ENCODE data around the gene PTGES.
A peak's percentile ranks its signal among the peaks of the same experiment; 100 is the strongest.
"Not testable (repeated sequence)": the region's sequence is repeated elsewhere in the genome, so short reads cannot be mapped to it uniquely, and the experiment has no call there.

The PTGES gene

GRCh38 chr9:129773262-129774048 lies 20.6 kb upstream of the PTGES start:
- peak in 1 of 2 donors; percentile 5 for DNase-seq (ENCODE audit: low read depth in 2 of 2, low spot score in 1 of 2)

GRCh38 chr9:129770741-129771140 lies 17.9 kb upstream of the PTGES start:
- no peak for DNase-seq (ENCODE audit: low read depth in 2 of 2, low spot score in 1 of 2)

GRCh38 chr9:129769669-129770068 lies 16.8 kb upstream of the PTGES start:
- no peak for DNase-seq (ENCODE audit: low read depth in 2 of 2, low spot score in 1 of 2)

GRCh38 chr9:129768486-129768885 lies 15.6 kb upstream of the PTGES start:
- DNase-seq (ENCODE audit: low read depth in 2 of 2, low spot score in 1 of 2) = no peak

- no peak for DNase-seq (ENCODE audit: low read depth in 2 of 2, low spot score in 1 of 2)
These were observed 13.0 kb upstream of the PTGES start for GRCh38 chr9:129765764-129766317.

GRCh38 chr9:129762985-129763926 lies 10.4 kb upstream of the PTGES start:
- DNase-seq (ENCODE audit: low read depth in 2 of 2, low spot score in 1 of 2) = no peak

- DNase-seq (ENCODE audit: low read depth in 2 of 2, low spot score in 1 of 2) = not testable (repeated sequence)
These were observed 9.6 kb upstream of the PTGES start for GRCh38 chr9:129762370-129762984.

- no peak for DNase-seq (ENCODE audit: low read depth in 2 of 2, low spot score in 1 of 2)
These were observed 9.1 kb upstream of the PTGES start for GRCh38 chr9:129761901-129762369.

GRCh38 chr9:129761293-129761900 lies 8.6 kb upstream of the PTGES start:
- no peak for DNase-seq (ENCODE audit: low read depth in 2 of 2, low spot score in 1 of 2)

- not testable (repeated sequence) for DNase-seq (ENCODE audit: low read depth in 2 of 2, low spot score in 1 of 2)
These were observed 7.9 kb upstream of the PTGES start for GRCh38 chr9:129760784-129761183.

GRCh38 chr9:129759804-129760502 lies 7.1 kb upstream of the PTGES start:
- no peak for DNase-seq (ENCODE audit: low read depth in 2 of 2, low spot score in 1 of 2)

- no peak for DNase-seq (ENCODE audit: low read depth in 2 of 2, low spot score in 1 of 2)
These were observed 6.5 kb upstream of the PTGES start for GRCh38 chr9:129759319-129759718.

- no peak for DNase-seq (ENCODE audit: low read depth in 2 of 2, low spot score in 1 of 2)
These were observed 4.2 kb upstream of the PTGES start for GRCh38 chr9:129757045-129757444.

- no peak for DNase-seq (ENCODE audit: low read depth in 2 of 2, low spot score in 1 of 2)
These were observed 3.3 kb upstream of the PTGES start for GRCh38 chr9:129756191-129756590.

GRCh38 chr9:129755151-129755550 lies 2.3 kb upstream of the PTGES start:
- no peak for DNase-seq (ENCODE audit: low read depth in 2 of 2, low spot score in 1 of 2)

- no peak for DNase-seq (ENCODE audit: low read depth in 2 of 2, low spot score in 1 of 2)
These were observed 721 bp downstream of the PTGES start for GRCh38 chr9:129751841-129752801.

- no peak for DNase-seq (ENCODE audit: low read depth in 2 of 2, low spot score in 1 of 2)
These were observed 2.7 kb downstream of the PTGES start for GRCh38 chr9:129750013-129750638.

GRCh38 chr9:129749575-129749974 lies 3.3 kb downstream of the PTGES start:
- DNase-seq (ENCODE audit: low read depth in 2 of 2, low spot score in 1 of 2) = no peak

- DNase-seq (ENCODE audit: low read depth in 2 of 2, low spot score in 1 of 2) = not testable (repeated sequence)
These were observed 3.8 kb downstream of the PTGES start for GRCh38 chr9:129749052-129749451.

Measured in stimulated activated CD8-positive, alpha-beta memory T cell treated with anti-CD3 and anti-CD28 coated beads, Interleukin-4, amount 100 ng/mL, for 4 hours (primary cell).